ENCODE data around the gene RCE1. TPM values are rescaled to one million over a fixed set of nuclear protein-coding genes. Genes with fewer than 3 reads are reported as not detected.
"Not testable (repeated sequence)": the region's sequence is repeated elsewhere in the genome, so short reads cannot be mapped to it uniquely, and the experiment has no call there.

The RCE1 gene
- total and polyA plus RNA-seq, 2 donors from 2014 or later: 13.8 to 22.3 TPM

- H3K27ac ChIP-seq (ENCODE audit: low read depth in 2 of 2, low read length in 2 of 2): no peak overlapping the region
- no peaks in the 10 kb centered on the region for H3K27me3 ChIP-seq (ENCODE audit: control insufficient read depth, insufficient read depth, low read length)
- intact Hi-C loops (cut with DNase I): no loop called here
- no peak overlapping the region for H3K9ac ChIP-seq (ENCODE audit: low read length in 3 of 3)
- no peaks in the 10 kb centered on the region for H3K9me3 ChIP-seq (ENCODE audit: control insufficient read depth in 2 of 3, insufficient read depth in 1 of 3, low read length in 3 of 3)
- DNase-seq (no peak), FAIRE-seq (no peak)
- no peaks in the 10 kb centered on the region for H3K36me3 ChIP-seq (ENCODE audit: control insufficient read depth in 2 of 3, insufficient read depth in 3 of 3, low read length in 3 of 3)
- TF ChIP-seq CTCF (IDR thresholded peaks at IDR 0.05; ENCODE audit: borderline replicate concordance, extremely low read depth, insufficient read depth): no peak
- no peaks in the 10 kb centered on the region for H3K4me1 ChIP-seq (ENCODE audit: control insufficient read depth in 2 of 3, insufficient read depth in 2 of 3, low read depth in 1 of 3, low read length in 3 of 3)
- H3K4me3 ChIP-seq (ENCODE audit: low read length in 3 of 3): no peak overlapping the region
Measured at GRCh38 chr11:66818231-66818955, 24.8 kb upstream of the RCE1 start.

GRCh38 chr11:66820381-66820780 lies 22.9 kb upstream of the RCE1 start:
- H3K27me3 ChIP-seq (ENCODE audit: control insufficient read depth, insufficient read depth, low read length): no peaks in the 10 kb centered on the region
- no peaks in the 10 kb centered on the region for H3K36me3 ChIP-seq (ENCODE audit: control insufficient read depth in 2 of 3, insufficient read depth in 3 of 3, low read length in 3 of 3)
- no peak for TF ChIP-seq CTCF (IDR thresholded peaks at IDR 0.05; ENCODE audit: borderline replicate concordance, extremely low read depth, insufficient read depth)
- H3K4me1 ChIP-seq (ENCODE audit: control insufficient read depth in 2 of 3, insufficient read depth in 2 of 3, low read depth in 1 of 3, low read length in 3 of 3): no peaks in the 10 kb centered on the region
- DNase-seq (no peak), FAIRE-seq (no peak)
- no peak overlapping the region for H3K27ac ChIP-seq (ENCODE audit: low read depth in 2 of 2, low read length in 2 of 2)
- intact Hi-C loops (cut with DNase I): no loop called here
- no peak overlapping the region for H3K4me3 ChIP-seq (ENCODE audit: low read length in 3 of 3)
- H3K9ac ChIP-seq (ENCODE audit: low read length in 3 of 3): no peak overlapping the region
- H3K9me3 ChIP-seq (ENCODE audit: control insufficient read depth in 2 of 3, insufficient read depth in 1 of 3, low read length in 3 of 3): no peaks in the 10 kb centered on the region

GRCh38 chr11:66820901-66821300 lies 22.3 kb upstream of the RCE1 start:
- Histone ChIP-seq H3K27me3 (ENCODE audit: control insufficient read depth, insufficient read depth, low read length) (no peaks in the 10 kb centered on the region), H3K27ac (ENCODE audit: low read depth in 2 of 2, low read length in 2 of 2) (no peak overlapping the region), H3K9me3 (ENCODE audit: control insufficient read depth in 2 of 3, insufficient read depth in 1 of 3, low read length in 3 of 3) (no peaks in the 10 kb centered on the region), H3K9ac (ENCODE audit: low read length in 3 of 3) (no peak overlapping the region), H3K4me3 (ENCODE audit: low read length in 3 of 3) (no peak overlapping the region), H3K4me1 (ENCODE audit: control insufficient read depth in 2 of 3, insufficient read depth in 2 of 3, low read depth in 1 of 3, low read length in 3 of 3) (no peaks in the 10 kb centered on the region), H3K36me3 (ENCODE audit: control insufficient read depth in 2 of 3, insufficient read depth in 3 of 3, low read length in 3 of 3) (no peaks in the 10 kb centered on the region)
- TF ChIP-seq CTCF (IDR thresholded peaks at IDR 0.05; ENCODE audit: borderline replicate concordance, extremely low read depth, insufficient read depth): no peak
- intact Hi-C loops (cut with DNase I): no loop called here
- FAIRE-seq (no peak), DNase-seq (no peak)

GRCh38 chr11:66823700-66824099 lies 19.5 kb upstream of the RCE1 start:
- DNase-seq (no peak), FAIRE-seq (no peak)
- Histone ChIP-seq H3K9ac (ENCODE audit: low read length in 3 of 3) (no peak overlapping the region), H3K9me3 (ENCODE audit: control insufficient read depth in 2 of 3, insufficient read depth in 1 of 3, low read length in 3 of 3) (no peaks in the 10 kb centered on the region), H3K4me3 (ENCODE audit: low read length in 3 of 3) (no peak overlapping the region), H3K27me3 (ENCODE audit: control insufficient read depth, insufficient read depth, low read length) (no peaks in the 10 kb centered on the region), H3K4me1 (ENCODE audit: control insufficient read depth in 2 of 3, insufficient read depth in 2 of 3, low read depth in 1 of 3, low read length in 3 of 3) (no peaks in the 10 kb centered on the region), H3K27ac (ENCODE audit: low read depth in 2 of 2, low read length in 2 of 2) (no peak overlapping the region), H3K36me3 (ENCODE audit: control insufficient read depth in 2 of 3, insufficient read depth in 3 of 3, low read length in 3 of 3) (peaks cover 0 to 4% (median 2%) of the 10 kb centered on the region in 3 donors)
- TF ChIP-seq CTCF (IDR thresholded peaks at IDR 0.05; ENCODE audit: borderline replicate concordance, extremely low read depth, insufficient read depth): no peak
- intact Hi-C loops (cut with DNase I): no loop called here

GRCh38 chr11:66824573-66824972 lies 18.7 kb upstream of the RCE1 start:
- FAIRE-seq; H3K9me3 ChIP-seq (ENCODE audit: control insufficient read depth in 2 of 3, insufficient read depth in 1 of 3, low read length in 3 of 3); H3K4me1 ChIP-seq (ENCODE audit: control insufficient read depth in 2 of 3, insufficient read depth in 2 of 3, low read depth in 1 of 3, low read length in 3 of 3); H3K4me3 ChIP-seq (ENCODE audit: low read length in 3 of 3); H3K9ac ChIP-seq (ENCODE audit: low read length in 3 of 3); H3K27ac ChIP-seq (ENCODE audit: low read depth in 2 of 2, low read length in 2 of 2); intact Hi-C loops (cut with DNase I); H3K36me3 ChIP-seq (ENCODE audit: control insufficient read depth in 2 of 3, insufficient read depth in 3 of 3, low read length in 3 of 3); H3K27me3 ChIP-seq (ENCODE audit: control insufficient read depth, insufficient read depth, low read length); DNase-seq: not testable (repeated sequence)
